ENCODE results near the gene PLCH2. TPM values are rescaled to one million over a fixed set of nuclear protein-coding genes. Genes with fewer than 3 reads are reported as not detected.

The PLCH2 gene
- total and polyA plus RNA-seq, 12 donors = 0.06 to 0.51 (median 0.10) TPM; not detected in 2

- H3K4me3 ChIP-seq = no peak overlapping the region
- peaks cover 30 to 100% (median 74%) of the 10 kb centered on the region in 9 donors for H3K36me3 ChIP-seq
- ATAC-seq = no peak
- TF ChIP-seq, protein P1, sequence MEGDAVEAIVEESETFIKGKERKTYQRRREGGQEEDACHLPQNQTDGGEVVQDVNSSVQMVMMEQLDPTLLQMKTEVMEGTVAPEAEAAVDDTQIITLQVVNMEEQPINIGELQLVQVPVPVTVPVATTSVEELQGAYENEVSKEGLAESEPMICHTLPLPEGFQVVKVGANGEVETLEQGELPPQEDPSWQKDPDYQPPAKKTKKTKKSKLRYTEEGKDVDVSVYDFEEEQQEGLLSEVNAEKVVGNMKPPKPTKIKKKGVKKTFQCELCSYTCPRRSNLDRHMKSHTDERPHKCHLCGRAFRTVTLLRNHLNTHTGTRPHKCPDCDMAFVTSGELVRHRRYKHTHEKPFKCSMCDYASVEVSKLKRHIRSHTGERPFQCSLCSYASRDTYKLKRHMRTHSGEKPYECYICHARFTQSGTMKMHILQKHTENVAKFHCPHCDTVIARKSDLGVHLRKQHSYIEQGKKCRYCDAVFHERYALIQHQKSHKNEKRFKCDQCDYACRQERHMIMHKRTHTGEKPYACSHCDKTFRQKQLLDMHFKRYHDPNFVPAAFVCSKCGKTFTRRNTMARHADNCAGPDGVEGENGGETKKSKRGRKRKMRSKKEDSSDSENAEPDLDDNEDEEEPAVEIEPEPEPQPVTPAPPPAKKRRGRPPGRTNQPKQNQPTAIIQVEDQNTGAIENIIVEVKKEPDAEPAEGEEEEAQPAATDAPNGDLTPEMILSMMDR (IDR thresholded peaks at IDR 0.05) = no peak
- 92 to 96% methylated on average over 43 of the region's 43 CpGs for WGBS, 2 donors
- no peaks in the 10 kb centered on the region for H3K27me3 ChIP-seq
- intact Hi-C loops (cut with DNase I) = no loop called here
- no peak for DNase-seq
- H3K9me3 ChIP-seq = no peaks in the 10 kb centered on the region
- H3K4me1 ChIP-seq = no peaks in the 10 kb centered on the region
- H3K27ac ChIP-seq = no peak overlapping the region
These were observed 38.0 kb downstream of the PLCH2 start for GRCh38 chr1:2513939-2514652.

GRCh38 chr1:2514863-2515762 lies 39.0 kb downstream of the PLCH2 start:
- no peak for ATAC-seq
- TF ChIP-seq, protein P1 (IDR thresholded peaks at IDR 0.05) = no peak
- Histone ChIP-seq H3K4me3 (no peak overlapping the region), H3K9me3 (no peaks in the 10 kb centered on the region), H3K27ac (no peak overlapping the region), H3K36me3 (peaks cover 30 to 100% (median 73%) of the 10 kb centered on the region in 9 donors), H3K4me1 (no peaks in the 10 kb centered on the region), H3K27me3 (no peaks in the 10 kb centered on the region)
- WGBS, 2 donors = 92 to 93% methylated on average over 45 of the region's 45 CpGs
- intact Hi-C loops (cut with DNase I) = no loop called here
- DNase-seq = no peak

DNA sequence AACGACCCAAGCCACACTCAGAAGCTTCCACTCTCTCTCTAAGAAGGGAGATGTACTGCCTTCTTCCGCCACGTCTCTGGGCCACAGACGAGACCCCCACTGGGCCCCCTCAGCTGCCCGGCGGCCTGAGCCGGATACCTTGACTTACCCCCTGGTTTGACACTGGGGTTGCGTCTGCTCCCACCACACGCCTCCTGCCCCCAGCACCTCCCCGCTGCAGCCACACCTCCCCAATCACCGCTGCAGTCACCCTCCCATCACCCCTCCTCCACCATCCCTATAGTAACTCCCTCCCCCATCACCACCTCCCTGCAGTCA lies 39.6 kb downstream of the PLCH2 start:
- H3K27me3 ChIP-seq = no peaks in the 10 kb centered on the region
- ATAC-seq (no peak), DNase-seq (no peak)
- H3K4me3 ChIP-seq = no peak overlapping the region
- no peaks in the 10 kb centered on the region for H3K9me3 ChIP-seq
- intact Hi-C loops (cut with DNase I) = no loop called here
- no peak overlapping the region for H3K27ac ChIP-seq
- H3K4me1 ChIP-seq = peaks cover 0 to under 1% (median 0%) of the 10 kb centered on the region in 9 donors
- TF ChIP-seq, protein P1 (IDR thresholded peaks at IDR 0.05) = no peak
- WGBS, 2 donors = 91 to 93% methylated on average over 11 of the region's 11 CpGs
- peaks cover 30 to 100% (median 79%) of the 10 kb centered on the region in 9 donors for H3K36me3 ChIP-seq

GRCh38 chr1:2516124-2516523 lies 40.0 kb downstream of the PLCH2 start:
- Histone ChIP-seq H3K9me3 (no peaks in the 10 kb centered on the region), H3K36me3 (peaks cover 30 to 100% (median 81%) of the 10 kb centered on the region in 9 donors), H3K4me1 (peaks cover 0 to 4% (median 0%) of the 10 kb centered on the region in 9 donors), H3K4me3 (no peak overlapping the region), H3K27me3 (no peaks in the 10 kb centered on the region), H3K27ac (no peak overlapping the region)
- TF ChIP-seq, protein P1 (IDR thresholded peaks at IDR 0.05) = no peak
- intact Hi-C loops (cut with DNase I) = no loop called here
- WGBS, 2 donors = 93 to 94% methylated on average over 17 of the region's 17 CpGs
- DNase-seq (no peak), ATAC-seq (no peak)
